Endothelial cell of coronary artery (primary cell): ENCODE measurements around the gene ZDHHC6. TPM values are rescaled to one million over a fixed set of nuclear protein-coding genes. Genes with fewer than 3 reads are reported as not detected.

Experiments used
- total RNA-seq: library from RNA; depleted of rRNA; stranded (reverse); fragments of >200 nt; gene quantifications from 2 replicates; pipeline ENCODE4 v1.2.3, GENCODE V29; 2014

The ZDHHC6 gene, protein sequence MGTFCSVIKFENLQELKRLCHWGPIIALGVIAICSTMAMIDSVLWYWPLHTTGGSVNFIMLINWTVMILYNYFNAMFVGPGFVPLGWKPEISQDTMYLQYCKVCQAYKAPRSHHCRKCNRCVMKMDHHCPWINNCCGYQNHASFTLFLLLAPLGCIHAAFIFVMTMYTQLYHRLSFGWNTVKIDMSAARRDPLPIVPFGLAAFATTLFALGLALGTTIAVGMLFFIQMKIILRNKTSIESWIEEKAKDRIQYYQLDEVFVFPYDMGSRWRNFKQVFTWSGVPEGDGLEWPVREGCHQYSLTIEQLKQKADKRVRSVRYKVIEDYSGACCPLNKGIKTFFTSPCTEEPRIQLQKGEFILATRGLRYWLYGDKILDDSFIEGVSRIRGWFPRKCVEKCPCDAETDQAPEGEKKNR
- total RNA-seq = 26.9 and 29.4 TPM in 2 replicates

DNA sequence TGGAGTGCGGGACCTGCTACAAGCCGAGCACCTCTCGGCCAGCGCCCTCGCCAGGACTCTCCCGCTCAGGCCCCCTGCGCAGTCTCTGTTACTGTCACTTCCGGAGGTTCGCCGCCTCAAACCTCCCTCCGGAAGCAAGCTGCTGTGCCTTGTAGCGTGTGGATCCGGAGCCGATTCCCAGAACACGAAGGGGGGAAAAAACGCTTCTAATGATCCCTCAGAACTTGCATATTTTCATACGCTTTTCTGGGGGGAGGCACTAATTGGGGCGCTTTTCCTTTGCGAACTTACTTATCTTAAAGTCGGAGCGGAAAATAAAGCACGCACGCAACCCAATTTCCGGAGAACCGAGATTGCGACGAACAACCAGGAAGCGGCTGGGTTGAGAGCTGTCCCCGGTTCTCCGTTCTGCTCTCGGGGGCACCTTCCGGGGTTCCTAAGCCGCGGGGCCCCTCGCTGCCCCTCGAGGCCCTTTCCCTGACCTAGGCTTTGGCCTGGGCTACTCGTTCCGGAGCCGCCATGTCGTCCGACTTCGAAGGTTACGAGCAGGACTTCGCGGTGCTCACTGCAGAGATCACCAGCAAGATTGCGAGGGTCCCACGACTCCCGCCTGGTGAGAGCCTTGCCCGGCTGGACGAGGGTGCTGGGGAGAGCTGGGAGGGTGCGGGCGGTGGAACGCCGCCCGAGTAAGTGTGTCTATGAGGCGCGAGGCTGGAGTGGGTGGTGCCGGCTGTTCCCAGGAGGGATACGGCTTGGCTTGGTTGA, at the start of gene ZDHHC6, which contains the start of gene VTI1A:
ZDHHC6 (minus strand) TSS at position 60 of the 765 bp plus-strand sequence. CDS start 1,478 bp downstream, outside the sequence.
VTI1A (plus strand) TSS at position 361 of the 765 bp plus-strand sequence; CDS start at position 520, 159 bp downstream.

Other genes starting within 250 kb of the ZDHHC6 start
- not detected in 2 replicates for gene TECTB, start 163.5 kb downstream of the ZDHHC6 start, total RNA-seq
- 12.6 and 18.0 TPM in 2 replicates for gene ACSL5, start 72.8 kb downstream of the ZDHHC6 start, total RNA-seq
- gene VTI1A, start 301 bp upstream of the ZDHHC6 start, total RNA-seq = 21.8 and 28.1 TPM in 2 replicates